GM12878 (cell line): ENCODE results near the gene CBLN3. TPM values are rescaled to one million over a fixed set of nuclear protein-coding genes. Genes with fewer than 3 reads are reported as not detected.

Experiments
- ASH2L ChIP-seq: fragments of 300-600, 200-600 bp; sonication (generic); IDR thresholded peaks from 2 replicates; pipeline ENCODE4 v1.6.1; 2017; ENCODE audit warnings: low read depth, mild to moderate bottlenecking, borderline replicate concordance
- GABPA ChIP-seq: IDR thresholded peaks from 2 replicates; pipeline ENCODE4 v1.6.1; 2014; ENCODE audit warnings: antibody characterized with exemption, low read depth, mild to moderate bottlenecking, inconsistent platforms
- SMAD1 ChIP-seq: fragments of 450-650 bp; IDR thresholded peaks from 2 replicates; pipeline ENCODE4 v1.6.1; 2018; ENCODE audit warnings: mild to moderate bottlenecking, low read depth; ENCODE audit not compliant: partially characterized antibody
- ZBTB4 ChIP-seq: fragments of 450-650 bp; formaldehyde crosslinking; IDR thresholded peaks from 2 replicates; pipeline ENCODE4 v1.4.0; 2022; ENCODE audit warnings: mild to moderate bottlenecking, moderate library complexity
- ZBTB40 ChIP-seq: fragments of 450-650 bp; IDR thresholded peaks from 2 replicates; pipeline ENCODE4 v1.6.1; 2016; ENCODE audit warnings: mild to moderate bottlenecking, moderate library complexity, borderline replicate concordance
- ZNF384 ChIP-seq: IDR thresholded peaks from 2 replicates; pipeline ENCODE4 v1.6.1; 2012; ENCODE audit warnings: low read depth, mild to moderate bottlenecking, low read length, improper control_type of control experiment, borderline replicate concordance
- ZNF687 ChIP-seq: fragments of 450-650 bp; IDR thresholded peaks from 2 replicates; pipeline ENCODE4 v1.6.1; 2017; ENCODE audit warnings: mild to moderate bottlenecking, moderate library complexity
- polyA plus RNA-seq, 11 experiments: library from polyadenylated mRNA; depleted of rRNA in 4 of 11; unstranded in 6 of 11; stranded (reverse) in 5 of 11; fragments of >200 nt; fragmentation: Nextera tagmentation in 4 of 11; fragmentation: Illumina TruSeq in 1 of 11; extraction: Ambion mirVana in 4 of 11; extraction: Trizol in 1 of 11; gene quantifications; 1 replicate in 1 of 11; 2 replicates in 10 of 11; pipeline versions ENCODE4 v1.2.1 to v1.2.3, GENCODE V29; 2011 to 2016; ENCODE audit warnings: inconsistent platforms in 2 of 11, missing spikeins in 2 of 11, low read depth in 1 of 11
- total RNA-seq, 4 experiments: library from RNA; depleted of rRNA in 3 of 4; stranded (reverse); fragments of >200 nt in 3 of 4; fragmentation: Illumina TruSeq in 1 of 4; extraction: Trizol in 1 of 4; gene quantifications; 2 replicates each; pipeline versions ENCODE4 v1.2.1 to v1.2.3, GENCODE V29; 2013 to 2021
- TF ChIP-seq, protein P1 (sequence below): fragments of 450-650 bp; formaldehyde crosslinking; IDR thresholded peaks from 2 replicates; pipeline ENCODE4 v1.4.0; 2020; ENCODE audit warnings: mild to moderate bottlenecking, moderate library complexity

Gene CBLN3
- total and polyA plus RNA-seq, 10 of the 15 experiments (the other 5 are each of a cell fraction or from before 2014, with no cell fraction given): 0.16 to 4.9 (median 1.3) TPM

DNA sequence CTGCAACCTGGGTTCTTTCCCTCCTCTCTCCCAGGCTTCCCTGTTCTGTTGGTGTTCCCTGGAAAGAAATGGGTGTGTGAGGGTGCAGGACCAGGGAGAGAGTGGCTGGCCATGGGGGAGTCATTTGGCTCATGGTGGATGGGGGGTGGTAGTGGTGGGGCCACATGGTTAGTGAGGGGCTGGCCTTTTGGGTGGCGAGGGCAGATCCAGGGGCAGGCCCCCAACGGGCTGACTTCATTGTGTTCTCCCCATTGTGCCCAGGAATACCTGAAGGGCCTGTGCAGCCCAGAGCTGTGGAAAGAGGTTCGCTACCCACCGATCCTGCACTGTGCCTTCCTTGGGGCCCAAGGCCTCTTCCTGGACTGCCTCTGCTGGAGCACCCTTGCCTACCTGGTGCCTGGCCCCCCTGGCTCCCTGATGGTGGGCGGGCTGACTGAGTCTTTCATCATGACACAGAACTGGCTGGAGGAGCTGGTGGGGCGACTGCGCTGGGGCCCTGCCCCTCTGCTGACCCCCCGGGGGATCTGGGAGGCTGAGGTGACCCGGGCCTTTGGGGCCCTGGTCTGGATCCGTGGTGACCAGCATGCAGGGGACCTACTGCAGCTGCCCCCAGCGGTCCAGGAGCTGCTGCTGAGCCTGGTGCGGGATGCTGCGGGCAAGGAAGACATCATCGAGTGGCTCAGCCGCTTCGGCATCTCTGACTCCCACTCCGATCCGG is 21.7 kb downstream of the CBLN3 start (continued):
- TF ChIP-seq ZNF687 (no peak), ZBTB4 (CRISPR knock-in tag) (no peak), SMAD1 (no peak), ASH2L (no peak), GABPA (no peak), ZBTB40 (no peak), ZNF384 (no peak)
- TF ChIP-seq, protein P1, sequence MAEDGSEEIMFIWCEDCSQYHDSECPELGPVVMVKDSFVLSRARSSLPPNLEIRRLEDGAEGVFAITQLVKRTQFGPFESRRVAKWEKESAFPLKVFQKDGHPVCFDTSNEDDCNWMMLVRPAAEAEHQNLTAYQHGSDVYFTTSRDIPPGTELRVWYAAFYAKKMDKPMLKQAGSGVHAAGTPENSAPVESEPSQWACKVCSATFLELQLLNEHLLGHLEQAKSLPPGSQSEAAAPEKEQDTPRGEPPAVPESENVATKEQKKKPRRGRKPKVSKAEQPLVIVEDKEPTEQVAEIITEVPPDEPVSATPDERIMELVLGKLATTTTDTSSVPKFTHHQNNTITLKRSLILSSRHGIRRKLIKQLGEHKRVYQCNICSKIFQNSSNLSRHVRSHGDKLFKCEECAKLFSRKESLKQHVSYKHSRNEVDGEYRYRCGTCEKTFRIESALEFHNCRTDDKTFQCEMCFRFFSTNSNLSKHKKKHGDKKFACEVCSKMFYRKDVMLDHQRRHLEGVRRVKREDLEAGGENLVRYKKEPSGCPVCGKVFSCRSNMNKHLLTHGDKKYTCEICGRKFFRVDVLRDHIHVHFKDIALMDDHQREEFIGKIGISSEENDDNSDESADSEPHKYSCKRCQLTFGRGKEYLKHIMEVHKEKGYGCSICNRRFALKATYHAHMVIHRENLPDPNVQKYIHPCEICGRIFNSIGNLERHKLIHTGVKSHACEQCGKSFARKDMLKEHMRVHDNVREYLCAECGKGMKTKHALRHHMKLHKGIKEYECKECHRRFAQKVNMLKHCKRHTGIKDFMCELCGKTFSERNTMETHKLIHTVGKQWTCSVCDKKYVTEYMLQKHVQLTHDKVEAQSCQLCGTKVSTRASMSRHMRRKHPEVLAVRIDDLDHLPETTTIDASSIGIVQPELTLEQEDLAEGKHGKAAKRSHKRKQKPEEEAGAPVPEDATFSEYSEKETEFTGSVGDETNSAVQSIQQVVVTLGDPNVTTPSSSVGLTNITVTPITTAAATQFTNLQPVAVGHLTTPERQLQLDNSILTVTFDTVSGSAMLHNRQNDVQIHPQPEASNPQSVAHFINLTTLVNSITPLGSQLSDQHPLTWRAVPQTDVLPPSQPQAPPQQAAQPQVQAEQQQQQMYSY (CRISPR knock-in tag): no peak
